ENCODE data around the gene MPZL2.

MPZL2 gene

GRCh38 chr11:118260353-118260752 is 3.7 kb downstream of the MPZL2 start:
- H3K36me3 ChIP-seq (ENCODE audit: low read depth), result peaks cover 76% of the 10 kb centered on the region
- no peak overlapping the region for H3K4me3 ChIP-seq (ENCODE audit: severe bottlenecking)
- no peaks in the 10 kb centered on the region for H3K9me3 ChIP-seq (ENCODE audit: severe bottlenecking)
- ATAC-seq (ENCODE audit: low read depth), result no peak
- peaks cover 20% of the 10 kb centered on the region for H3K4me1 ChIP-seq (ENCODE audit: insufficient read depth, poor library complexity, severe bottlenecking)
- H3K27me3 ChIP-seq (ENCODE audit: insufficient read depth, poor library complexity, severe bottlenecking), result no peaks in the 10 kb centered on the region
- H3K27ac ChIP-seq (ENCODE audit: poor library complexity, severe bottlenecking), result no peak overlapping the region
- TF ChIP-seq, protein P1, sequence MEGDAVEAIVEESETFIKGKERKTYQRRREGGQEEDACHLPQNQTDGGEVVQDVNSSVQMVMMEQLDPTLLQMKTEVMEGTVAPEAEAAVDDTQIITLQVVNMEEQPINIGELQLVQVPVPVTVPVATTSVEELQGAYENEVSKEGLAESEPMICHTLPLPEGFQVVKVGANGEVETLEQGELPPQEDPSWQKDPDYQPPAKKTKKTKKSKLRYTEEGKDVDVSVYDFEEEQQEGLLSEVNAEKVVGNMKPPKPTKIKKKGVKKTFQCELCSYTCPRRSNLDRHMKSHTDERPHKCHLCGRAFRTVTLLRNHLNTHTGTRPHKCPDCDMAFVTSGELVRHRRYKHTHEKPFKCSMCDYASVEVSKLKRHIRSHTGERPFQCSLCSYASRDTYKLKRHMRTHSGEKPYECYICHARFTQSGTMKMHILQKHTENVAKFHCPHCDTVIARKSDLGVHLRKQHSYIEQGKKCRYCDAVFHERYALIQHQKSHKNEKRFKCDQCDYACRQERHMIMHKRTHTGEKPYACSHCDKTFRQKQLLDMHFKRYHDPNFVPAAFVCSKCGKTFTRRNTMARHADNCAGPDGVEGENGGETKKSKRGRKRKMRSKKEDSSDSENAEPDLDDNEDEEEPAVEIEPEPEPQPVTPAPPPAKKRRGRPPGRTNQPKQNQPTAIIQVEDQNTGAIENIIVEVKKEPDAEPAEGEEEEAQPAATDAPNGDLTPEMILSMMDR (IDR thresholded peaks at IDR 0.05; ENCODE audit: poor library complexity, severe bottlenecking), result no peak
- no peak for DNase-seq (ENCODE audit: low spot score)

DNA sequence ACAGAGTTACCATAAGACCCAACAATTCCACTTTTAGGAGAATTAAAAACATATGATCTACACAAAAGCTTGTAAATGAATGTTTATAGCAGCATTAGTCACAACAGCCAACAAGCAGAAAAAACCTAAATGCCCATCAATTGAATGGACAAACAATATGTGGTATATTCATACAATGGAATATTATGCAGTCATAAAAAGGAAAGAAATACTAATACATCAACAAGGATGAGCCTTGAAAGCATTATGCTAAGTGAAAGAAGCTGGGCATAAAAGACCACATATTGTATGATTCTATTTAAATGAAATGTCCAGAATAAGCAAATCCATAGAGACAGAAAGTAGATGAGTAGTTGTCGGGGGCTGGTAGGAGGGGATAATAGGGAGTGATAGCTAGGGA is 5.0 kb downstream of the MPZL2 start:
- H3K27ac ChIP-seq (ENCODE audit: poor library complexity, severe bottlenecking), result no peak overlapping the region
- H3K36me3 ChIP-seq (ENCODE audit: low read depth), result peaks cover 88% of the 10 kb centered on the region
- no peaks in the 10 kb centered on the region for H3K27me3 ChIP-seq (ENCODE audit: insufficient read depth, poor library complexity, severe bottlenecking)
- no peak for DNase-seq (ENCODE audit: low spot score)
- TF ChIP-seq, protein P1 (IDR thresholded peaks at IDR 0.05; ENCODE audit: poor library complexity, severe bottlenecking), result no peak
- H3K4me1 ChIP-seq (ENCODE audit: insufficient read depth, poor library complexity, severe bottlenecking), result peaks cover 12% of the 10 kb centered on the region
- H3K4me3 ChIP-seq (ENCODE audit: severe bottlenecking), result no peak overlapping the region
- no peak for ATAC-seq (ENCODE audit: low read depth)
- no peaks in the 10 kb centered on the region for H3K9me3 ChIP-seq (ENCODE audit: severe bottlenecking)

DNA sequence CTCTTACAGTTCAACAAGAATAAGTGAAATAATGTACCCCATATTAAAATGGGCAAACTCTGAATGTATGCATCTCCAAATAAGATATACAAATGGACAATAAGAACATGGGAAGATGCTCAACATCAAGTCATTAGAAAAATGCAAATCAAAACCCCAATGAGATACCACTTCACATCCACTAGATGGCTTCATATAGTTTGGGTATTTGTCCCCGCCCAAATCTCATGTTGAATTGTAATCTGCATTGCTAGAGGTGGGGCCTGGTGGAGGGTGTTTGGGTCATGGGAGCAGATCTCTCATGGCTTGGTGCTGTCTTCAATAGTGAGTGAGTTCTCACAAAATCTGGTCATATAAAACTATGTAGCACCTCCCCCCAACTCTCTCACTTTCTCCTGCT is 5.7 kb downstream of the MPZL2 start:
- H3K36me3 ChIP-seq (ENCODE audit: low read depth), result peaks cover 94% of the 10 kb centered on the region
- no peaks in the 10 kb centered on the region for H3K9me3 ChIP-seq (ENCODE audit: severe bottlenecking)
- TF ChIP-seq, protein P1 (IDR thresholded peaks at IDR 0.05; ENCODE audit: poor library complexity, severe bottlenecking), result peak; percentile 52
- ATAC-seq (ENCODE audit: low read depth) (no peak), DNase-seq (ENCODE audit: low spot score) (no peak)
- H3K4me3 ChIP-seq (ENCODE audit: severe bottlenecking), result no peak overlapping the region
- no peak overlapping the region for H3K27ac ChIP-seq (ENCODE audit: poor library complexity, severe bottlenecking)
- H3K27me3 ChIP-seq (ENCODE audit: insufficient read depth, poor library complexity, severe bottlenecking), result no peaks in the 10 kb centered on the region
- H3K4me1 ChIP-seq (ENCODE audit: insufficient read depth, poor library complexity, severe bottlenecking), result peaks cover 15% of the 10 kb centered on the region

GRCh38 chr11:118252688-118253087 is 11.4 kb downstream of the MPZL2 start:
- DNase-seq (ENCODE audit: low spot score) (no peak), ATAC-seq (ENCODE audit: low read depth) (peak; percentile 6; the same call in 1 of the 3 replicates)
- H3K4me3 ChIP-seq (ENCODE audit: severe bottlenecking), result peak overlapping the region; percentile 59
- H3K27ac ChIP-seq (ENCODE audit: poor library complexity, severe bottlenecking), result peak overlapping the region; percentile 92
- H3K4me1 ChIP-seq (ENCODE audit: insufficient read depth, poor library complexity, severe bottlenecking), result peaks cover 22% of the 10 kb centered on the region
- no peaks in the 10 kb centered on the region for H3K9me3 ChIP-seq (ENCODE audit: severe bottlenecking)
- peaks cover 46% of the 10 kb centered on the region for H3K36me3 ChIP-seq (ENCODE audit: low read depth)
- H3K27me3 ChIP-seq (ENCODE audit: insufficient read depth, poor library complexity, severe bottlenecking), result no peaks in the 10 kb centered on the region
- TF ChIP-seq, protein P1 (IDR thresholded peaks at IDR 0.05; ENCODE audit: poor library complexity, severe bottlenecking), result no peak

DNA sequence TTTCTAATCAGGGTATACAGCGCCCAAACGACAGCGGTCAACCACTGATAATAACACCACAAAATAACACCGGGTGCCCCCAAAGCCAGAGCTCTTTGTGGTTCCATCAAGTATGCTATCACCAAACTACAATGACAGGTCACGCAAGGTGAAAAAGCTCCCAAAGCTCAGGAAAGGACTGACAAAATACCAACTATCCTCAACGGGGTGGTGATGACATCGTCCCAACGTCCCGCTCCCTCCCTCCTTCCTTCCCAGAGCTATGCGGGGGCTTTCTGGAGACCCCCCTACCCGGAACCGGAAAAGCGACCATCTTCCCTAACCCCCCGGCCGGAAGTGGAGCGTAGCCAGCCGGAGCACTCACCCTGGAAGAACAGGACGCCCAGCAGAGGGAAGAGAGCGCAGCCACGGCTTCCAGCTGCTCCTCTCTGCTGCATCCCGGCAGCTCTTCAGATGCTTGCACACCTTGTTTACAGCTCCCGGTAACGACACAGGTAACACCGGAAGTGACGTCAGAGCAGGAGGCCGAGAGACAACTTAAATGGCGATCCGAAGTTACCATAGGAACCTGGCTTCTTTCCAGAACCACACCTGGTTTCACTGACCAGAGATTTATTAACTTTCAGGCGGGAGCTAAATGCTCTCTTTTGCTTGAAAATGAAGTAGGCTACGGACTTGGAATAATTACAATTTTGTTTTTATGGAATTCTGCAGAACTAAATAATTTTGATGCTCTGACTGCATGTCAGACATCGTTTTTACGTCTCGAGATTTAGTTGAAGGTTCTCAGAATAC is 12.0 kb downstream of the MPZL2 start, which contains the start of gene MPZL3:
Gene MPZL3 (minus strand): TSS at position 508 of the 795 bp plus-strand sequence. CDS start 71 bp downstream, at position 437.
- H3K4me3 ChIP-seq (ENCODE audit: severe bottlenecking), result peak within 1 kb of the TSS; percentile 59
- ATAC-seq (ENCODE audit: low read depth), result peak; percentile 89

More for the DNA sequence above, 12.0 kb downstream of the MPZL2 start, which contains the start of gene MPZL3:
- Histone ChIP-seq H3K4me1 (ENCODE audit: insufficient read depth, poor library complexity, severe bottlenecking) (peaks cover 22% of the 10 kb centered on the region), H3K36me3 (ENCODE audit: low read depth) (peaks cover 40% of the 10 kb centered on the region), H3K27ac (ENCODE audit: poor library complexity, severe bottlenecking) (peak within 1 kb of the TSS; percentile 92), H3K27me3 (ENCODE audit: insufficient read depth, poor library complexity, severe bottlenecking) (no peaks in the 10 kb centered on the region), H3K9me3 (ENCODE audit: severe bottlenecking) (no peaks in the 10 kb centered on the region)
- DNase-seq (ENCODE audit: low spot score), result peak; percentile 97
- TF ChIP-seq, protein P1 (IDR thresholded peaks at IDR 0.05; ENCODE audit: poor library complexity, severe bottlenecking), result no peak

Data from RWPE2 (cell line).